NCI-H2171 (cell line): Measurements from ENCODE around the gene VGLL2.

Experiments used
- DNase-seq: peaks from one replicate; lab custom pipeline; 2025; lab: John Stamatoyannopoulos, UW

Gene VGLL2

DNA sequence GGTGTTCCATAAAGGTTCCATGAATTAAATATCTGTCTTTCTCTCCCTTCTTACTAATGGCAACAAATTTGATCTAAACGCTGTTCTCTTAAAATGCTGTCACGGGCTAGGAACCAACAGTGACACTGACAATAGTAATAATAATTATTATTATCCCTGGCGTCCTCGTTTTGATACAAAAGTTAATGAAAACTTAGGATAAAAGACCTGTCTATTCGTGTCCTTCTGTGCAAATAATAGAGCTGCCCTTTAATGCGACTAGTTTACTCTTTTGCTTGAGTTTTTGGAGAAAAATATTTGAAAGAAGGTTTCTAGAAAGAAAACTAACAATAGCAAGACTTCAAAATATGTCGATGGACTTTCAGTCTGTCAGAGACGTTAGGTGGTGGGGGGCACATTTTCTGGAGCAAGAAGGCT is 4.3 kb downstream of the VGLL2 start:
- no peak for DNase-seq

GRCh38 chr6:117270055-117270842 is 4.9 kb downstream of the VGLL2 start:
- no peak for DNase-seq

DNA sequence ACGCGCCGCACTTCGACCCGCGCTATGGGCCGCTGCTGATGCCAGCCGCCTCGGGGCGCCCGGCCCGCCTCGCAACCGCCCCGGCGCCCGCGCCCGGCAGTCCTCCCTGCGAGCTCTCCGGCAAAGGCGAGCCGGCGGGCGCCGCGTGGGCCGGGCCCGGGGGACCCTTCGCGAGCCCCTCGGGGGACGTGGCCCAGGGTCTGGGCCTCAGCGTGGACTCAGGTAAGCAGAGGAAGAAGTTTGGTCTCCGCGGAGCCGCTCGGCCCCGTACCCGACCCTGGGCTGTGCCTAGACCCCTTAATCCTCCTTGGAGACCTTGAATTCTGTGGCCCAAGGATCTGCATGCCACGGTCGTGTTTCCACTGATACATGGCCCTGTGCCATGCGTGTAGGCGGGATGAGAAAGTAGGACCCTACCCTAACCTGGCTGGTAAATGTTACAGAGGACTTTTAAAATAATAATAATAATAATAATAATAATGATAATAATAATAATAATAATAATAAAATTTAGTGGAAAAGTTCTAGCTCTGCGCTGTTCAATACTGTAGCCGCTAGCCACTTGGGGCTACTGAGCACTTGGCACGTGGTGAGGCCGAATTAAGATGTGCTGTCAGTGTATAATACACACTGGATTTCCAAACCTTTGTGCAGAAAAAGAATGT is 5.6 kb downstream of the VGLL2 start:
- no peak for DNase-seq

- no peak for DNase-seq
Observed at GRCh38 chr6:117272032-117272866, 6.9 kb downstream of the VGLL2 start.

DNA sequence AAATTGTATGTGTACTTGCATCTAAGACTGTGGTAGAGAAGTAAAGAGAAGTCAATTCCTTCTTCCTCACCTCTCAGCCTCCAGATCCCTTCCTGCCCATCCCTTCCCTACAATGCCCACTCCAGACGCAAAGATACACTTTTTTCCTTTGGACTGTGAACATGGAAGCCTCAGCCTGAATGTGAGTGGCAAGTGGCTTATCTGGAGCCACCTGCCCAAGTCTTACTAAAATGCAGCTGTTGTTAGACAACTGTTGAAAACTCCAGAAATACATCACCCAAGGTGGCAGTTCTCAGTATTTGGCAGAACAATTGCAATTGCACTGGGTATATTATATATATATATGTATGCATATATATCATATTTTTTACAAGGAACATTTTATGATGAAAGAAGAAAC is 7.5 kb downstream of the VGLL2 start:
- no peak for DNase-seq

- no peak for DNase-seq
Observed at GRCh38 chr6:117275205-117275604, 9.8 kb downstream of the VGLL2 start.

DNA sequence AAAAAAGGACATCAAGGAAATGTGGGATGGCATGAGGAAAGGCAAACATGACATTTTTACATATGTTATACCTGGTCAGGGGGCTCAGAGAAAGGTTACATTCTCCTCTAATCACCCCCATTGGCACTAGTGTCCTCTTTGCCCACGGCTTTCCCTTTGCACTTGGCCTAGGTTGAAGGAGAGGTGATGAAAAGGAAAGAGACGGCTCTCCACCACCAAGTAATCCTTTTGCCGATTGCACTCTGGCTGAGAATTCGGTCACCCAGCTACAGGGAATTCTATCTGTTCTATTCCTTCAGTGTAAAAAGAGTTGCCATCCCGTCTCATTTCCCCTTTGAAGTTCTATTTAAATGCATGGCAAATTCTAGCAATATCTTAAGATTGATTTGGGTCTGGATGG is 10.4 kb downstream of the VGLL2 start:
- DNase-seq = no peak

DNA sequence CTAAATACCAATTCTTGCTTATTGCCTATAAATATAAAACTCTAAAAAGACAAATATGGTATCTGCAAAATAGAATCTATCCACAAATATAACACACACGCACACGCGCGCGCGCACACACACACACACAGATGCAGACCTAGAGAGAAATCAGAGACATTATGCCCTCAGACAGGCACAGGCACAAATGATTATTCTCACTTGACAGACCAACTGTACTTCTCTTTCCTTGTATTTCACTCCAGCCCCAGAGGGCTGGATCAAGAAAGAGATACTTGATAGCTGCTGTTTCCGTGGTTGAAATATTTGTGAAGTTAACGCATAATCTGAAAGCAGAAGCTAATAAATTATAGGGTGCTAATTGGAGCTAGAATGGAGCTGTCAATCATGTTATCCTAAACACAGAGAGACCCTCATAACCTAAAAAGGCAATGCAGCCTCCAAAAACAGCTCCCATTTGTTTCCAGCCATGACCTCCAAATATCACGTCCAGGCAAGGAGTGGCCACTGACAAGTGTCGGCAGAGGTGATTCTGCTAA is 11.5 kb downstream of the VGLL2 start:
- DNase-seq = no peak

DNA sequence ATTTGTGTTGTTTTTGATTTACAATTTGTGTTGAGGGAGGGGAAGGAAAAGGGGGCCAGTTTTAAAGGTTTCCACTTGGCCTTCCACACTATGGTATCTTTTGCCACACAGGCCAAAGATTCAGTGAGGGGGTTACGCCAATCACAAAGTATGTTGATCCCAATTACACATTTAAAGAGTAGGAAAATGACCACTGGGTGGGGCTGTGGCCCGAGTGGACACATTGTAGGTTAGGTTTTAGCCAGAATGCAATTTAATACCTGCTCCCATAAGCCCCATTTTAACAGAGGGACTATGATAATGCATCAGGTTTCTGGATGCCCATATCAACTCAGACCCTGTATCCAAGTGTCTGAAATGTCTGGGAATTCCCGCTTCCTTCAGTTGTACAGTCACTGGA is 15.6 kb downstream of the VGLL2 start:
- DNase-seq = no peak

- DNase-seq = no peak
Observed at GRCh38 chr6:117288083-117288715, 22.8 kb downstream of the VGLL2 start.

DNA sequence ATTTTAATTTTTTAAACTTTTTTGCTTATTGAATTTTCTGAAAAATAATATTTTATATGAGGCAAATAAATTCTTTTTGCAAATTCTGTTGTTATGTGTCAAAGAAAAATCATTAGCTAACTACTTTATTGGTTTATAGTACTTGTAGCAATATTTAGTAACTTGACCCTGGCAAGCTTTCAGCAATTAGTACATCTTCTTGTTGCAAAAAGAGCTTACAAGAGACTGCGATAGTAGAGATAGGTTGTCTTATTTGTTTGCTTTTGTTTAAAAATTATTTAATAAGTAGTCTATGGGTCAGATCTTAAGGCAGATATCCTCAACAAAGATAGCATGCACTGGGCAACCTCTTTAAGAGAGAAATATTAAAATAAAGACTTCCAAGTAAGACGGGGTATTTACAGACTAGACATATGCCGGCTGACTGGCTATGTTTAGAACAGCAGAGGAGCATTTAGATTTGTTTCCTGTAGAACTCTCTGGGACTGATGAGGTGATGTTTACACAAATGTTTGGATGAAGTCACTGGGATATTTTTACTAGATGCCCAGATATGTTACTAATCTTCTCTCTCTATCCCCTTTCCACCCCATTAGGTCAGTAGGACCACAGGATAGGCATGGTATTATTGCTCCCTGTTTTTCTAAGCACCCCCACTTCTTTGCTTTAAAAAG is 25.0 kb downstream of the VGLL2 start:
- DNase-seq = no peak

GRCh38 chr6:117298941-117299340 is 33.6 kb downstream of the VGLL2 start:
- no peak for DNase-seq

DNA sequence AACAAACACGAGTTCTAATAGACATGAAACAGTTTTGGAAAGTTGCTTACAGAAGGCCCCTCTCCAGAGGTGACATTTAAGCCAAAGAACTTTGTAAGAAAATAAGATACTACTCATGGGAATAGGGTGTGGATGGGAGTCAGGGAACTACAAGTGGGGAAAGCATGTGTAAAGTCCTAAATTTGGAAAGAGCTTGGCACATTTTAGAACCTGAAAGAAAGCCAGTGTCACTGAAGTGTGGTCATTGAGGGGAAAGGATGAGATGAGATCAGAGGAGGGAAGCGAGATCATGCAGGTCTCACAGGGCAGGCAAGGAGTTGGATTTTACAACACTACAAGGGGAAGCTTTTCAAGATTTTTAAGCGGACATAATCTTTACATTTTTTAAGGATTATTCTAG is 38.0 kb downstream of the VGLL2 start:
- no peak for DNase-seq

DNA sequence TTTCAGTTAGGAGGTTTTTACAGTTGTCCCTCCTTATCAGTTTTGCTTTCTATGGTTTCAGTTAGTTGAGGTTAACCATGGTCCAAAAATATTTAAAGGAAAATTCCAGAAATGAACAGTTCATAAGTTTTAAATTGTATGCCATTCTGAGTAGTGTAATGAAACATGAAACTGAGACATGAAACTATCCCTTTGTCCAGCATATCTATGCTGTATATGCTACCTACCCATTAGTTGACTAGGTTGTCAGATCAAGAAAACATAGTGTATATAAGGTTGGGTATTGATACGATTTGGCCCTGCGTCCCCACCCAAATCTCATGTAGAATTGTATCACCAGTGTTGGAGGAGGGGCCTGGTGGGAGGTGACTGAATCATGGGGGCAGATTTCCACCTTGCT is 39.1 kb downstream of the VGLL2 start:
- DNase-seq = no peak

- no peak for DNase-seq
Observed at GRCh38 chr6:117306227-117306790, 41.0 kb downstream of the VGLL2 start.

DNA sequence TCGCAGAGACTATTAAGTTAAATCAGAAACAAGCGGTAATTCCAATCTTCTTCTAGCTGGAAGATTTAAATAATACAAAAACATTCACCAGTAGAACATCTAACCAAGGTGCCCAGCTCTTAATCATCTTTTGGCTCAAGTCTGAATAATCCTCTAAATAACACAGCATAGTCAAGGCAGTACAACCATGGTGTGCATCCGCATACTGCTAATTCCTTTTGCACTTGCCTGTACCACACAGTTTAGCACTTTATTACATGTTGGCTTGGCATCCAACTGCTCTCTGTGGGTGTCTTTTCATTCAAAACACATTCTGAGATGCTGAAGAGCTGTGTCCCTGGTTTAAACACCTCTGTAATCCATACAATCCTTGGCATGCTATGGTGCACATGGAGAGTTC is 42.3 kb downstream of the VGLL2 start:
- DNase-seq = no peak

- no peak for DNase-seq
Observed at GRCh38 chr6:117309069-117309468, 43.7 kb downstream of the VGLL2 start.

DNA sequence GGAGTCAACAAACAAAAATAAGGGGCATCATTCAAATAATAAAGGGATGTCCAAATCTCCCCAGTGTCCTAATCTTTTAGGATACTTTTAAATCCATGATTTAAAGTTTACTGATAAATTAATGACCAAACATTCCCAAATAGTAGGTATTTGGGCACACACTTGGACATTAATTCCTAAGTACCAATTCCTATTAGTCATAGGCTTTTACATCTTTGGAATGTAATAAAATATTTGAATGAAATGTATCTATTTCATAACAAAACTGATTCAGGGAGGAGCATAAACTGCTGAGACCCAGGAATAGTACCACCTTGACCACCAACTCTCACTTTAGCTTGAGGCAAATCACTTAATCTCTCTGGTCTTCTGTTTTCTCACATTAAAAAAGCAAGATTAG is 44.3 kb downstream of the VGLL2 start:
- no peak for DNase-seq

DNA sequence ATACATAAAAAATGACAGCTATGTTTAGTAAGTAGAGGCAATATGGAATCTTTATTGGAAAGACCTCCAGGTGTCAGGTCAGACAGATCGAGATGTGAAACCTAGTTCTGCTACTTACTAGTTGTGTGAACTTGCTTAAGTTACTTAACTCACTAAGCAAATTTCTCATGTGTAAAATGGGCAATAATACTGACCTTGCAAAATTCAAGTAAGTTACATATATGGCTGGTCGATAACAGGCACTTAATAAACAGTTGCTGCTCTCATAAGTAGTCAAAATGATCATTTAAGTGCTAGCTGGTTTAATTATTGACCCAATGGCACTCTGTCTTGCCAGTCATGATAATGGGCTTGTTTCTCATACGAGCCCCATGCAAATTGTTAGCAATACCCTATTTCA is 46.0 kb downstream of the VGLL2 start:
- DNase-seq = no peak

DNA sequence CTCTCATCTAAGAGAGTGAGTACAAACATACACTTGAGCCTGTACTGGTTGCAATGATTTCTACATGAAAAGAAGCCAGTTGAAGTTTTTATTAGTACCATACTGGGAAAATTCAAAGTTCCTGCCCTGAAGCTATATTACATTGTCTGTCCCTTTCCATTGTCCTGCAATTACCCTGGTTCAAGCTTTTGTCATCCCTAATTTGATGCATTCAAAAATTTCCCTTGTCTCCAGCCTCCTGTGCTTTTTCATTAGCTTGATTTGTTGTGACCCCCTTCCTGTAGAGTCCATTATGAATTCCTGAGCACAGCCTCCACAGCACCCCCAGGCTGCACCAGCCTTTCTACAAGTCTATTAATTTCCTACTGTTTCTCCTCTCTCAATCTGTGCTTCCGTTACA is 46.4 kb downstream of the VGLL2 start:
- no peak for DNase-seq

- no peak for DNase-seq
Observed at GRCh38 chr6:117317261-117317660, 51.9 kb downstream of the VGLL2 start.
